Neural cell (in vitro differentiated cells): ENCODE results near the gene UBAC2.

Experiments
- CTCF ChIP-seq: fragments of 450-650 bp; IDR thresholded peaks from 2 replicates; pipeline ENCODE4 v1.5.1; 2014; ENCODE audit warnings: antibody characterized with exemption, mild to moderate bottlenecking, moderate library complexity; ENCODE audit not compliant: poor library complexity, severe bottlenecking
- EP300 ChIP-seq: fragments of 450-650 bp; conservative IDR thresholded peaks from 2 replicates; pipeline ENCODE4 v1.6.1; 2014; ENCODE audit warnings: antibody characterized with exemption, mild to moderate bottlenecking, moderate library complexity; ENCODE audit not compliant: poor library complexity, severe bottlenecking
- EZH2 ChIP-seq: fragments of 200-600, 300-800 bp; shearing (Covaris generic), sonication (generic); IDR thresholded peaks from 2 replicates; pipeline ENCODE4 v1.6.1; 2014; ENCODE audit warnings: antibody characterized with exemption, low read length, borderline replicate concordance, mild to moderate bottlenecking; ENCODE audit not compliant: insufficient read depth, poor library complexity, severe bottlenecking
- MXI1 ChIP-seq: fragments of 450-650 bp; conservative IDR thresholded peaks from 2 replicates; pipeline ENCODE4 v1.6.1; 2014; ENCODE audit warnings: antibody characterized with exemption, mild to moderate bottlenecking; ENCODE audit not compliant: poor library complexity, severe bottlenecking
- POLR2AphosphoS5 ChIP-seq: IDR thresholded peaks from 2 replicates; pipeline ENCODE4 v1.6.1; 2012
- RAD21 ChIP-seq: fragments of 450-650 bp; conservative IDR thresholded peaks from 2 replicates; pipeline ENCODE4 v1.6.1; 2014; ENCODE audit warnings: antibody characterized with exemption, mild to moderate bottlenecking, moderate library complexity
- SMC3 ChIP-seq: fragments of 450-650 bp; conservative IDR thresholded peaks from 2 replicates; pipeline ENCODE4 v1.6.1; 2014; ENCODE audit warnings: antibody characterized with exemption, mild to moderate bottlenecking, moderate library complexity; ENCODE audit not compliant: poor library complexity
- TAF1 ChIP-seq: IDR thresholded peaks from 2 replicates; pipeline ENCODE4 v1.6.1; 2012; ENCODE audit warnings: low read depth

- TF ChIP-seq SMC3, result no peak
- no peak for TF ChIP-seq POLR2AphosphoS5
- TF ChIP-seq CTCF, result no peak
- TF ChIP-seq RAD21, result no peak
- no peak for TF ChIP-seq TAF1
- no peak for TF ChIP-seq EP300
- TF ChIP-seq EZH2, result no peak
- TF ChIP-seq MXI1, result no peak
Observed at GRCh38 chr13:99435116-99435515, 234.5 kb downstream of the UBAC2 start.
